HG03196 (cell line): Measurements from ENCODE around the gene BAIAP2.
"Not testable (repeated sequence)": the region's sequence is repeated elsewhere in the genome, so short reads cannot be mapped to it uniquely, and the experiment has no call there.

Experiments
- ATAC-seq: cut with Tn5 transposase; IDR thresholded peaks from one replicate; pipeline ENCODE4 v1.9.1; 2021; ENCODE audit not compliant: unreplicated experiment

Gene BAIAP2

GRCh38 chr17:81066072-81066471 is 31.1 kb downstream of the BAIAP2 start:
- ATAC-seq: no peak

GRCh38 chr17:81066771-81067315 is 31.9 kb downstream of the BAIAP2 start:
- no peak for ATAC-seq

GRCh38 chr17:81067391-81067811 is 32.5 kb downstream of the BAIAP2 start:
- no peak for ATAC-seq

GRCh38 chr17:81068411-81069134 is 33.6 kb downstream of the BAIAP2 start:
- no peak for ATAC-seq

GRCh38 chr17:81069135-81069645 is 34.2 kb downstream of the BAIAP2 start:
- ATAC-seq: no peak

- ATAC-seq: no peak
Observed at GRCh38 chr17:81070541-81071246, 35.7 kb downstream of the BAIAP2 start.

GRCh38 chr17:81071761-81072741 is 37.1 kb downstream of the BAIAP2 start:
- ATAC-seq: no peak

GRCh38 chr17:81073967-81074839 is 39.3 kb downstream of the BAIAP2 start:
- no peak for ATAC-seq

- ATAC-seq: no peak
Observed at GRCh38 chr17:81074875-81075274, 39.9 kb downstream of the BAIAP2 start.

- ATAC-seq: no peak
Observed at GRCh38 chr17:81075307-81075706, 40.4 kb downstream of the BAIAP2 start.

GRCh38 chr17:81076141-81076679 is 41.3 kb downstream of the BAIAP2 start:
- no peak for ATAC-seq

GRCh38 chr17:81078026-81078913 is 43.3 kb downstream of the BAIAP2 start:
- not testable (repeated sequence) for ATAC-seq

GRCh38 chr17:81080019-81080418 is 45.1 kb downstream of the BAIAP2 start:
- no peak for ATAC-seq

- no peak for ATAC-seq
Observed at GRCh38 chr17:81081222-81082176, 46.5 kb downstream of the BAIAP2 start.

GRCh38 chr17:81082177-81083073 is 47.5 kb downstream of the BAIAP2 start:
- ATAC-seq: no peak

GRCh38 chr17:81083125-81083765 is 48.3 kb downstream of the BAIAP2 start:
- ATAC-seq: no peak
